ENCODE measurements around the gene GAD1.
A peak's percentile ranks its signal among the peaks of the same experiment; 100 is the strongest.

The GAD1 gene

GRCh38 chr2:170816504-170817092 is at the start of gene GAD1:
TSS of gene GAD1 (plus strand) at chr2:170816887. CDS start at chr2:170818592, 1,705 bp downstream.
- peak; percentile 65 for DNase-seq (ENCODE audit: low read depth)

GRCh38 chr2:170770008-170770605 is 46.6 kb upstream of the GAD1 start, which contains the start of gene ERICH2:
TSS of gene ERICH2 (plus strand) at chr2:170770378. CDS start at chr2:170770682, 304 bp downstream.
- peak; percentile 14 for DNase-seq (ENCODE audit: low read depth)

GRCh38 chr2:170770606-170771420 is 45.9 kb upstream of the GAD1 start:
- peak; percentile 56 for DNase-seq (ENCODE audit: low read depth)

GRCh38 chr2:170771421-170771937 is 45.2 kb upstream of the GAD1 start:
- peak; percentile 0 for DNase-seq (ENCODE audit: low read depth)

- no peak for DNase-seq (ENCODE audit: low read depth)
These were observed 44.4 kb upstream of the GAD1 start for GRCh38 chr2:170772295-170772694.

GRCh38 chr2:170774074-170774473 is 42.6 kb upstream of the GAD1 start:
- DNase-seq (ENCODE audit: low read depth) = no peak

GRCh38 chr2:170778900-170779299 is 37.8 kb upstream of the GAD1 start:
- DNase-seq (ENCODE audit: low read depth) = no peak

GRCh38 chr2:170779304-170779703 is 37.4 kb upstream of the GAD1 start:
- no peak for DNase-seq (ENCODE audit: low read depth)

GRCh38 chr2:170782673-170783072 is 34.0 kb upstream of the GAD1 start:
- no peak for DNase-seq (ENCODE audit: low read depth)

GRCh38 chr2:170783549-170783948 is 33.1 kb upstream of the GAD1 start:
- no peak for DNase-seq (ENCODE audit: low read depth)

GRCh38 chr2:170798996-170799395 is 17.7 kb upstream of the GAD1 start:
- no peak for DNase-seq (ENCODE audit: low read depth)

- no peak for DNase-seq (ENCODE audit: low read depth)
These were observed 10.1 kb upstream of the GAD1 start for GRCh38 chr2:170806548-170806947.

GRCh38 chr2:170812710-170813600 is 3.7 kb upstream of the GAD1 start:
- no peak for DNase-seq (ENCODE audit: low read depth)

GRCh38 chr2:170813611-170814532 is 2.8 kb upstream of the GAD1 start:
- DNase-seq (ENCODE audit: low read depth) = no peak

GRCh38 chr2:170814533-170815230 is 2.0 kb upstream of the GAD1 start:
- no peak for DNase-seq (ENCODE audit: low read depth)

GRCh38 chr2:170815311-170815710 is 1.4 kb upstream of the GAD1 start:
- DNase-seq (ENCODE audit: low read depth) = no peak

GRCh38 chr2:170815746-170816503 is 762 bp upstream of the GAD1 start:
- peak; percentile 43 for DNase-seq (ENCODE audit: low read depth)

- DNase-seq (ENCODE audit: low read depth) = no peak
These were observed 677 bp downstream of the GAD1 start for GRCh38 chr2:170817093-170818035.
